Skeletal muscle satellite cell (primary cell): Measurements from ENCODE around the gene CTNND2.

Experiments used
- H3K27me3 ChIP-seq: 2 replicates; pipeline ENCODE4 v1.7.0; 2013; ENCODE audit warnings: low read length; ENCODE audit not compliant: control insufficient read depth, insufficient read depth
- H3K36me3 ChIP-seq: 2 replicates; pipeline ENCODE4 v1.7.0; 2013; ENCODE audit warnings: mild to moderate bottlenecking, control low read depth, low read length; ENCODE audit not compliant: insufficient read depth
- H3K4me1 ChIP-seq: 2 replicates; pipeline ENCODE4 v1.7.0; 2013; ENCODE audit warnings: low read length; ENCODE audit not compliant: control insufficient read depth, insufficient read depth
- H3K4me2 ChIP-seq: 2 replicates; pipeline ENCODE4 v1.7.0; 2013; ENCODE audit warnings: mild to moderate bottlenecking, low read length
- H3K4me3 ChIP-seq: 2 replicates; pipeline ENCODE4 v1.7.0; 2013; ENCODE audit warnings: low read length
- H3K9ac ChIP-seq: 2 replicates; pipeline ENCODE4 v1.7.0; 2013; ENCODE audit warnings: mild to moderate bottlenecking, low read depth, low read length, moderate library complexity
- H3K9me3 ChIP-seq: replicated peaks from 2 replicates; pipeline ENCODE4 v1.7.0; 2013; ENCODE audit warnings: mild to moderate bottlenecking, control low read depth, low read length

Gene CTNND2

DNA sequence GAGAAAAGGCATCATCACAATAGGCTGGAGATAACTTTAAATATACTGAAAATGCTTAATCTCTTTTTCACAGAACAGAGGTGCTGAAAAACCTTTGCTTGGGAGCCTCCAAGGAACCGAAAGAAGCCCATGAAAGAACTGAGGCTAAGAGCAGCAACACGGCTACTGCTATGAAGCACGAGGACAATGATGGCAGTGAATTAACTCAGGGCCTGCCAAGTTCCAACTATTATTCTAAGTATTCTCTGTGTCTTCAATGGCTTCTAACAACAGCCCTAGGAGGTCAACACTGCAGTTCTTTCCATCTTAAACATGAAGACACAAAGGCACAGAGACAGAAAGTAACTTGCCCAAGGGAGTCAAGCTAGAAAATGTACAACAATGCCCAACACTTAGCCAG, 850.2 kb downstream of the CTNND2 start:
- Histone ChIP-seq H3K27me3 (peaks cover 4% of the 10 kb centered on the region), H3K9me3 (no peaks in the 10 kb centered on the region), H3K9ac (no peak overlapping the region), H3K4me1 (no peaks in the 10 kb centered on the region), H3K36me3 (no peaks in the 10 kb centered on the region), H3K4me2 (no peak overlapping the region), H3K4me3 (no peak overlapping the region)

GRCh38 chr5:11052871-11053270, 851.4 kb downstream of the CTNND2 start:
- Histone ChIP-seq H3K9me3 (no peaks in the 10 kb centered on the region), H3K4me3 (no peak overlapping the region), H3K9ac (no peak overlapping the region), H3K4me1 (no peaks in the 10 kb centered on the region), H3K36me3 (no peaks in the 10 kb centered on the region), H3K27me3 (peaks cover 4% of the 10 kb centered on the region), H3K4me2 (no peak overlapping the region)

DNA sequence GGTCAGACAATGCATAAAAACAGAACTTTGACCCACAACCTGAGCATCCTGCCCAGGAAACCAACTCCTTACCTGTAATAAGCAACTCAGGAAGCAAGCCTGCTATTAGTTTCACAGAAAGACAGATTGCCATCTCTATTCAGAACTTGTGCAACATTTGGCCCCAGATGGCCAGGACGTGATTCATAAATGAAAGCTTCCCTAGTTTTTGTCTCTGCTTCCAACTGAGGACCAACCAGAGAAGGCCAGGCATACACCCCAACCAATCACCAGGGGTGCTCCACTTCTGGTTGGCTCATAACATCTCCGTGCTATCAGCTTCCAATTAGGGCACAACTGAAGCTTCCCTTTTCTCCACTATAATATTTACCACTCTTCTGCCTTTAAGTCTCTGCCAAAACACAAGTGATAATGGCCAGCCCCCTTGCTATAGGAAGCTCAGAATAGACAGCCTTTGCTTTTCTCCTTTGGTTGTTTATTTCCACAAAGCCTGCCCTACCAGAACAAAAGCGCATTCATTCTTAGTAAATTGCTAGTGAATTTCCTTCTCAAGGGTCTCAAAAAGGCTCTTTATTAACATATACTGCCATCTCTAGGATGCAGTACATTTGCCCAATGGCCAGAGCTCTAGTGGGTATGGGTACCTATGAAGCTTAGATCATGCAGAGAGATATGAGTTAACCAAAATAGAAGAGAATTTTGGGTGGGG, 853.5 kb downstream of the CTNND2 start:
- Histone ChIP-seq H3K4me1 (no peaks in the 10 kb centered on the region), H3K9me3 (no peaks in the 10 kb centered on the region), H3K27me3 (peaks cover 4% of the 10 kb centered on the region), H3K4me3 (no peak overlapping the region), H3K4me2 (no peak overlapping the region), H3K9ac (no peak overlapping the region), H3K36me3 (no peaks in the 10 kb centered on the region)

DNA sequence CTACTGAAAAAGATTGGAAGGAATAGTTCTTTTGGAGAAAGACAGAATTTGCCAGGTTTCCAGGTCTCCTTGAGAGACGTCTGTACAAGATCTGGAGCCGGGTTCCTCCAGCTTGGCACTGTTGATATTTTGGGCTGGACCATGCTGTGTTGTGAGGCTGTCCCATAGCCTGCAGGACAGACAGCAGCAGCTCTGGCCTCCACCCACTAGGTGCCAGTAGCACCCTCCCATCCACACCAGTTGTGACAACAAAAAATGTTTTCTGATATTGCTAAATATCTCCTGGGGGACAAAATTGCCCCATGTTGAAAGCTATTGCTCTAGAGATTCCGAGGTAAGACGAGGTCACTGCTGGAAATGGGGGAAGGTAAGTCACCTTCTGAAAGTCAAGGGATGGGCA, 855.5 kb downstream of the CTNND2 start:
- Histone ChIP-seq H3K9ac (no peak overlapping the region), H3K4me1 (no peaks in the 10 kb centered on the region), H3K9me3 (no peaks in the 10 kb centered on the region), H3K36me3 (no peaks in the 10 kb centered on the region), H3K4me3 (no peak overlapping the region), H3K27me3 (no peaks in the 10 kb centered on the region), H3K4me2 (no peak overlapping the region)

DNA sequence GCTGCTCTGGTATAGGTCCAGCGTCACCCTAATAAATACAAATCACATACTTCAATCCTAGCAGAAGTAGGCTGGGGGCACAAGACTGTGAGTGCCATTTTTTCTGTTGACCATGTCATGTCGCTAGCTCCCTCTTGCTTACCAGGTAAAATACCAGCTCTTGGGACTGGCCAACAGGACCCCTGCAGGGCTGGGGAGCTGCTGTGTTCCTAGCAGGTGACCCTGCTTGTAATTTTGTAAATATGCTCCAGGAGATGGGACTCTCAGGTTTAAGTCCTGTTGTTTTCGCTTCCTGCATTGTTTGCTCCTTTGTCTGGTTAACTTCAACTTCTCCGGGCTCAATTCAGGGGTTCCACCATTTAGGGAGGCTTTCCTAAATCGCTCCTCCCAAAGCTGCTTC, 856.6 kb downstream of the CTNND2 start:
- no peak overlapping the region for H3K4me2 ChIP-seq
- H3K9me3 ChIP-seq: no peaks in the 10 kb centered on the region
- H3K9ac ChIP-seq: no peak overlapping the region
- no peaks in the 10 kb centered on the region for H3K4me1 ChIP-seq
- no peak overlapping the region for H3K4me3 ChIP-seq
- H3K27me3 ChIP-seq: no peaks in the 10 kb centered on the region
- H3K36me3 ChIP-seq: no peaks in the 10 kb centered on the region

- no peaks in the 10 kb centered on the region for H3K27me3 ChIP-seq
- H3K9me3 ChIP-seq: no peaks in the 10 kb centered on the region
- H3K4me3 ChIP-seq: no peak overlapping the region
- H3K9ac ChIP-seq: no peak overlapping the region
- H3K36me3 ChIP-seq: no peaks in the 10 kb centered on the region
- H3K4me2 ChIP-seq: no peak overlapping the region
- H3K4me1 ChIP-seq: no peaks in the 10 kb centered on the region
Observed at GRCh38 chr5:11047030-11047429, 857.2 kb downstream of the CTNND2 start.

DNA sequence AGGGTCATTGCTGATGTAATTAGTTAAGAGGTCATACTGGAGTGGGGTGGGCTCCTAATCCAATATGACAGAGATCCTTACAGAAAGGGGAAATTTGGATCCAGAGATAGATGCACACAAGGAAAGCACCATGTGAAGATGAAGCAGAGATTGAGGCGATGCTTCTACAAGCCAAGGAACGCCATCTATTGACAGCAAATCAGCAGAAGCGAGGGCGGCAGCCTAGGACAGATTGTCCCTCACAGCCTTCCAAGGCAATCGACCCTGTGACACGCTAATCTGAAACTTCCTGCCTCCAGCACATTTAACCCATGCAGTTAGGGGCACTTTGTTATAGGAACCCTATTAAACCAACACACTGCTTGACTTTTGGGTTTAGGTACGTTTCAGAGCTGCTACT, 858.1 kb downstream of the CTNND2 start:
- Histone ChIP-seq H3K27me3 (no peaks in the 10 kb centered on the region), H3K9me3 (no peaks in the 10 kb centered on the region), H3K36me3 (no peaks in the 10 kb centered on the region), H3K4me3 (no peak overlapping the region), H3K4me2 (no peak overlapping the region), H3K4me1 (no peaks in the 10 kb centered on the region), H3K9ac (no peak overlapping the region)

- H3K4me2 ChIP-seq: no peak overlapping the region
- H3K9ac ChIP-seq: no peak overlapping the region
- H3K4me3 ChIP-seq: no peak overlapping the region
- no peaks in the 10 kb centered on the region for H3K36me3 ChIP-seq
- no peaks in the 10 kb centered on the region for H3K9me3 ChIP-seq
- H3K4me1 ChIP-seq: no peaks in the 10 kb centered on the region
- no peaks in the 10 kb centered on the region for H3K27me3 ChIP-seq
Observed at GRCh38 chr5:11045411-11045810, 858.8 kb downstream of the CTNND2 start.

- no peaks in the 10 kb centered on the region for H3K4me1 ChIP-seq
- H3K9ac ChIP-seq: no peak overlapping the region
- no peaks in the 10 kb centered on the region for H3K9me3 ChIP-seq
- H3K36me3 ChIP-seq: no peaks in the 10 kb centered on the region
- H3K4me3 ChIP-seq: no peak overlapping the region
- H3K27me3 ChIP-seq: no peaks in the 10 kb centered on the region
- H3K4me2 ChIP-seq: no peak overlapping the region
Observed at GRCh38 chr5:11044581-11044980, 859.7 kb downstream of the CTNND2 start.

DNA sequence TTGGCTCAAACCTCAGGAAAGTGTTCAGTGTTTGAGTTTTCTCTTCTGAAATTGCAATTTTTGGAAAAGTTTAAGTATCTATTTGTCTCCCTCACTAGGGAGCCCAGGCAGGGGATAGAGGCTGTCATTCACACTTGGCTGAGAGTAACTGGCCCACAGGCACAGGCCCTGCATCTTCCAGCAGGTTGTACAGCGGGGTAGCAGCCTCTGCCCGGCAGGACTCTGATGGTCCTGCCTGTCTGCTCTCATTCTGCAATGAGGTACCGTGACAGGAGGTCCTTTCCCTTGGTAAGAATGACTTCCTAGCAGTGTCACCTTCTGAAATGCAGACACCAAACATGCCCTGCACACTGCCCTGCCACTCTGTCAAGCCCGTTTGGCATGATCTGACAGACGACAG, 860.4 kb downstream of the CTNND2 start:
- no peaks in the 10 kb centered on the region for H3K4me1 ChIP-seq
- H3K4me2 ChIP-seq: no peak overlapping the region
- no peak overlapping the region for H3K4me3 ChIP-seq
- no peaks in the 10 kb centered on the region for H3K27me3 ChIP-seq
- H3K9me3 ChIP-seq: no peaks in the 10 kb centered on the region
- H3K9ac ChIP-seq: no peak overlapping the region
- no peaks in the 10 kb centered on the region for H3K36me3 ChIP-seq

GRCh38 chr5:11040345-11040744, 863.9 kb downstream of the CTNND2 start:
- no peaks in the 10 kb centered on the region for H3K4me1 ChIP-seq
- no peaks in the 10 kb centered on the region for H3K9me3 ChIP-seq
- H3K4me3 ChIP-seq: no peak overlapping the region
- no peaks in the 10 kb centered on the region for H3K27me3 ChIP-seq
- no peak overlapping the region for H3K9ac ChIP-seq
- no peaks in the 10 kb centered on the region for H3K36me3 ChIP-seq
- no peak overlapping the region for H3K4me2 ChIP-seq

GRCh38 chr5:11038772-11039171, 865.5 kb downstream of the CTNND2 start:
- H3K9ac ChIP-seq: no peak overlapping the region
- H3K4me3 ChIP-seq: no peak overlapping the region

More at GRCh38 chr5:11038772-11039171, 865.5 kb downstream of the CTNND2 start:
- Histone ChIP-seq H3K9me3 (no peaks in the 10 kb centered on the region), H3K4me1 (no peaks in the 10 kb centered on the region), H3K36me3 (no peaks in the 10 kb centered on the region), H3K27me3 (no peaks in the 10 kb centered on the region), H3K4me2 (no peak overlapping the region)
